IPS-15b (cell line): ENCODE measurements around the gene CTNNA3.
"Not testable (repeated sequence)": the region's sequence is repeated elsewhere in the genome, so short reads cannot be mapped to it uniquely, and the experiment has no call there.

Source experiments
- H3K27me3 ChIP-seq: one replicate; pipeline ENCODE4 v1.6.1; 2013; ENCODE audit warnings: low read length; ENCODE audit not compliant: control insufficient read depth, insufficient read depth
- H3K36me3 ChIP-seq: one replicate; pipeline ENCODE4 v1.6.1; 2013; ENCODE audit warnings: low read length; ENCODE audit not compliant: control insufficient read depth, insufficient read depth
- H3K4me1 ChIP-seq: one replicate; pipeline ENCODE4 v1.6.1; 2013; ENCODE audit warnings: mild to moderate bottlenecking, low read length; ENCODE audit not compliant: control insufficient read depth, insufficient read depth
- H3K4me3 ChIP-seq: one replicate; pipeline ENCODE4 v1.5.1; 2013; ENCODE audit warnings: low read depth, low read length
- H3K9ac ChIP-seq: one replicate; pipeline ENCODE4 v1.6.1; 2013; ENCODE audit warnings: low read depth, mild to moderate bottlenecking, low read length
- H3K9me3 ChIP-seq: one replicate; pipeline ENCODE4 v1.6.1; 2013; ENCODE audit warnings: mild to moderate bottlenecking, low read length; ENCODE audit not compliant: control insufficient read depth, insufficient read depth

CTNNA3 gene

DNA sequence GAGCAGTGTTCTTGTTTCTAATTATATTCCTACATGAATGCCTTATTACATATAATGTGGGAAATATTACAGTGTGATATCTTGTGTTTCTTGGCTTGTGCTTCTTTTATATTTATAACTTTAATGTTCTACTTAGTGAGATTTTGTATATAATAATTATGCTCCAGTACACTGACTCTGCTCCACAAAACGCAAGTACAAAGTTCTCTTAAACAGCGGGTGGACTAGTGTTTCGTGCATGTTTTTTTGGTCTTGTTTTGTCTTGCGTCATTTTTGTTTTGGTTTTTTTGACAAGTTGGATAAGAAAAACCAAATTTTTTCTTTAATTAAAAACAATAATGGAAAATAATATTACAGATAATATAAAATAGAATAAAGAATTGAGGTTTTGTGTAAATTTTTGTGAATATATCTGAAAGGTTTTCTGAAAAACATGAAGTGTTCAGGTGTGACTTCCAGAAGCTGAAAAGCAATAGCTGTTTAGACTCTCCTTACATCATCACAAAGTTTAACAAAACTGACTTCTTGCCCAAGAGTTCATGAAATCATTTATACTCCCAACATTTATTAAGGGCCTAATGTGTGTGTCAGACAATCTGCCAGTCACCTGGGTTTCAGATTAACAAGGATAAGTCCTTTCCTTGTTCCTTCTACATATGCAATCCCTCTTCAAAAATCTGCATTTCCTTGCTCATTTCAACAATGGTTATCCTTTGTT, 438.4 kb downstream of the CTNNA3 start:
- no peaks in the 10 kb centered on the region for H3K27me3 ChIP-seq
- H3K36me3 ChIP-seq: no peaks in the 10 kb centered on the region
- no peaks in the 10 kb centered on the region for H3K4me1 ChIP-seq
- H3K4me3 ChIP-seq: no peak overlapping the region
- H3K9ac ChIP-seq: no peak overlapping the region
- no peaks in the 10 kb centered on the region for H3K9me3 ChIP-seq

DNA sequence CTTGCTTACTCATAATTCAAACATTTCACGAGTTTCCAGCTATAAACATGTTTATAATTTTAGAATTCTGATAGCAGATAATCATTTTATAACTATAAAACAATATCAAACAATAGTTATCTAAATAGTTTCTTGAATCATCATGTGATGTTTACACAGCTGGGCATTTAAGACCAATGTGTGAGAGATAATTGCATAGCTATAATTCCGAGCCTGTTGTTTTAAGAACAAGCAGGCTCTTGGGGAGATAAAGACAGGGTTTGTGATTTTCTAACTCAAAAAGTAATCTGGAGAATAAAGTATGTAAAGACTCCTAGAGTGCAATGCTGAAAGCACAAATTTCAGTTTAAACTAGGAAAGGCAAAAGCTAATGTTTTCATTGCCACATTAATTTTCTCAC, 439.0 kb downstream of the CTNNA3 start:
- no peak overlapping the region for H3K4me3 ChIP-seq
- no peaks in the 10 kb centered on the region for H3K4me1 ChIP-seq
- no peaks in the 10 kb centered on the region for H3K9me3 ChIP-seq
- no peaks in the 10 kb centered on the region for H3K36me3 ChIP-seq
- H3K27me3 ChIP-seq: no peaks in the 10 kb centered on the region
- H3K9ac ChIP-seq: no peak overlapping the region

DNA sequence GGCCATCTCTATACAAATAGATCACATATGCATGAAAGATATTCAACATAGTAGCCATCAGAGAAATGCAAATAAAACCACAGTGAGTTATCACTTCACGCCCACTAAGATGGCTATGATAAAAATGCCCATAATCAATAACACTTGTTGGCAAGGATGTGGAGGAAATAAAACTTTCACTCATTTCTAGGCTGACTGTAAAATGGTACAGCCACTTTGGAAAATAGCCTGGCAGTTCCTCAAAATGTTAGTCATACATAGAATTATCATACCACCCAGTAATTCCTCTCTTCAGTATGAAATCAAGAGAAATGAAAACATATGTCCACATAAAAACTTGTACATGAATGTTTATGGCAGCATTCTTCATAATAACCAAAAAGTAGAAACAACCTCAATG, 445.3 kb downstream of the CTNNA3 start:
- Histone ChIP-seq H3K36me3 (no peaks in the 10 kb centered on the region), H3K4me3 (no peak overlapping the region), H3K27me3 (no peaks in the 10 kb centered on the region), H3K9ac (no peak overlapping the region), H3K4me1 (no peaks in the 10 kb centered on the region), H3K9me3 (no peaks in the 10 kb centered on the region)

DNA sequence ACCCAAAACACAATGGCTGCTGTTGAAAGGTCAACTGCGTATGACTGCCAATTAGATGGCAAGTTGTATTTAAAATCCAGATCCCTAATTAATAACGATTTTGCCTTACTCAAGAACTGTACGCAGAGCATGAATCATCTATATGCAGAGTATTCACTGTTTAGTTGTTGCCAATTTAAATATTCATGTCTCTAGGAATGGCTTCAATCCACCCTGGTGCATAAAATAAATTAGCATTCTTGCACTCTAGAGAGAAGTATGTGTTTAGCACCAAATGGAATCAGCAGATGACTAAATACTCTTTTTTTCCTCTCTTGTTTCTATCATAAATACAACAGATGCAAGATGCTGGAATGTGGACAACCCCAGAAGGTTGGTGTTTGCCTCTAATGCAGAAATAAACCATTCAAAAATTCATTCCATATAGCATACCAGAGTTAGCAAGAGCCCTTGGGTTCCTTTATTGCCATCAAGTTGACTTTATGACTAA, 449.9 kb downstream of the CTNNA3 start:
- H3K9ac ChIP-seq: no peak overlapping the region
- peaks cover 9% of the 10 kb centered on the region for H3K4me1 ChIP-seq
- no peaks in the 10 kb centered on the region for H3K9me3 ChIP-seq
- no peaks in the 10 kb centered on the region for H3K27me3 ChIP-seq
- H3K4me3 ChIP-seq: no peak overlapping the region
- no peaks in the 10 kb centered on the region for H3K36me3 ChIP-seq

DNA sequence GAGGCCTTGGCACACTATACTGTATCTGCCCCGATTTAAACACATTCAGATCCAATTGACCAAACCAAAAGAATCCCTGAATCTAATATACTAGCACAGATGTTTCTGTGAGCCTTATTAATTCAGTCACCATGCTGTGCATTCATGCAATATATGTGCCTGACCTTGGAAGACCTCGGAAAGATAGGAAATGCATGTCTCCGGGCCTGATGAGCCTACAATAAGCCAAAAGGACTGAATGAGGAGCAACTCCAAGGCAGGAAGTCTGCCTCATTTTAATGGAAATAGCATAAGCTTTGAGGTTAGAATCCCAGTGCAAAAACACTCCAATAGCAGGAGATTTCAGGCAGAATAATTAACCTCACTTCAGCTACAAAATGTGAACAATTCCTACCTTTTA, 453.5 kb downstream of the CTNNA3 start:
- Histone ChIP-seq H3K9ac (no peak overlapping the region), H3K27me3 (no peaks in the 10 kb centered on the region), H3K4me1 (peaks cover 9% of the 10 kb centered on the region), H3K9me3 (no peaks in the 10 kb centered on the region), H3K4me3 (no peak overlapping the region), H3K36me3 (no peaks in the 10 kb centered on the region)

DNA sequence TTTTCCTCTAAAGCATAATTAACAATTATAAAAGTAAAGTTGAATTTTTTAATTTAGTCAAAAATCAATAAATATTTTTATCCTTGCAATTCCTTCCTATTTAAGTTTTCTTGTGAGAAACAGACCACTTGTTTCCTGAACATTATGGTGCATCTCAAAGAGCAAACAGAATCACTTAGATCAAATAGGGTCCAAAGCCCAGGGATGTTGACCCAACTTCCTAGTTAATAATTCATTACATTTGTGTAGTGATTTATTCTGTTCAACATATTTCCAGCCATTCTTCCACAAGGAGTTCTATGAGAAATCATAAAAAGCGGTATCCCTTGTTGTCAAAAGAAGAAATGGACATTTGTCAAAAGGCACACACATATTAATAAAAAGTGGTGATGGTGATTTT, 454.5 kb downstream of the CTNNA3 start:
- no peak overlapping the region for H3K4me3 ChIP-seq
- no peak overlapping the region for H3K9ac ChIP-seq
- H3K27me3 ChIP-seq: no peaks in the 10 kb centered on the region
- H3K36me3 ChIP-seq: no peaks in the 10 kb centered on the region
- no peaks in the 10 kb centered on the region for H3K9me3 ChIP-seq
- H3K4me1 ChIP-seq: peaks cover 9% of the 10 kb centered on the region

DNA sequence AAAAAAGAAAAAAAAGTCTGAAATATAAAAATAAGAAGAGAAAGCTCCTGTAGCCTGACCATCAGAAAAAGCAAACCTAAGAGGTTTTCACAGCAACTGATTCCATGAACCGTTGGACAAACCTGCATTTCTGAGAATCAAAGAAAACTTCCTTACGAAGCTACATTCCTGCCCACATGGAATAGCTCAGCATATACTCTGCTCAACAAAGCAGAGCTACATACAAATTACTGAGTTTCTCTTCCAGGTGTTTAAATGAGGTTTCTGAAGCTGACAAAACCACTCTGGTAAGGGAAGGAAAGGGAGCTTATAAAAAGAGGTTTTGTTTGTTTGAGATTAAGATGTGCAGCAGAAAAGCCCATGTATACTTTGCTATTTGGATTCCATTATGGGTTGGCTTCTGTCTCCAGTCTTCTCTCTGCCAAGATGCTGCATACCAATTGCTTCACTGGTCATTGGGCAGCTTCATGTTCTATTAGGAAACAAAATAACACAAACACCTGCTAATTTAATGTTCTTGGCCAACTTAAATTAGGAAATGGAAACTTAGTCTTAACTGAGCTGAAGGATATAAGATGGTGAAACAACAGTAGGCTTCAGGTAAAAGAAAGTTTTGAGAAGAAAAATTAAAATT, 456.0 kb downstream of the CTNNA3 start:
- Histone ChIP-seq H3K9me3 (no peaks in the 10 kb centered on the region), H3K4me3 (no peak overlapping the region), H3K36me3 (no peaks in the 10 kb centered on the region), H3K4me1 (peaks cover 9% of the 10 kb centered on the region), H3K27me3 (no peaks in the 10 kb centered on the region), H3K9ac (no peak overlapping the region)

DNA sequence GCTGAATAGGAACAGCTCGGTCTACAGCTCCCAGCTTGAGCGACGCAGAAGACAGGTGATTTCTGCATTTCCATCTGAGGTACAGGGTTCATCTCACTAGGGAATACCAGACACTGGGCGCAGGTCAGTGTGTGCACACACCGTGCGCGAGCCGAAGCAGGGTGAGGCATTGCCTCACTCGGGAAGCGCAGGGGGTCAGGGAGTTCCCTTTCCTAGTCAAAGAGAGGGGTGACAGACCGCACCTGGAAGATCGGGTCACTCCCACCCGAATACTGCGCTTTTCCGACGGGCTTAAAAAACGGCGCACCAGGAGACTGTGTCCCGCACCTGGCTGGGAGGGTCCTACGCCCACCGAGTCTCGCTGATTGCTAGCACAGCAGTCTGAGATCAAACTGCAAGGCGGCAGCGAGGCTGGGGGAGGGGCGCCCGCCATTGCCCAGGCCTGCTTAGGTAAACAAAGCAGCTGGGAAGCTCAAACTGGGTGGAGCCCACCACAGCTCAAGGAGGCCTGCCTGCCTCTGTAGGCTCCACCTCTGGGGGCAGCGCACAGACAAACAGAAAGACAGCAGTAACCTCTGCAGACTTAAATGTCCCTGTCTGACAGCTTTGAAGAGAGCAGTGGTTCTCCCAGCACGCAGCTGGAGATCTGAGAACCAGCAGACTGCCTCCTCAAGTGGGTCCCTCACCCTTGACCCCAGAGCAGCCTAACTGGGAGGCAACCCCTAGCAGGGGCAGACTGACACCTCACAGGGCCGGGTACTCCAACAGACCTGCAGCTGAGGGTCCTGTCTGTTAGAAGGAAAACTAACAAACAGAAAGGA, 465.1 kb downstream of the CTNNA3 start:
- not testable (repeated sequence) for H3K9me3 ChIP-seq, H3K4me1 ChIP-seq, H3K27me3 ChIP-seq, H3K9ac ChIP-seq, H3K36me3 ChIP-seq
- peak overlapping the region; percentile 38 for H3K4me3 ChIP-seq

DNA sequence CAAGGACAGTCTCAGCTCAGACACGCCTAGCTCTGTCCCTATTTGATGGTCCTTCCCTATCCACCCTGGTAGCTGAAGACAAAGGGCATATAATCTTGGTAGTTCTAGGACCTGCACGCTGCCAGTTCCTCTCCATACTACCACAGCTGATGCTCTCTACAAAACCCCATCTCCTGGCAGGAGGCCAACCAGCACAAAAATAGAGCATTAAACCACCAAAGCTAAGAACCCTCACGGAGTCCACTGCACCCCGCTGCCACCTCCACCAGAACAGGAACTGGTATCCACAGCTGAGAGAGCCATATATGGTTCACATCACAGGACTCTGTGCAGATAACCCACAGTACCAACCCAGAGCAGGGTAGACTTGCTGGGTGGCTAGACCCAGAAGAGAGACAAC, 470.8 kb downstream of the CTNNA3 start:
- H3K27me3 ChIP-seq: no peaks in the 10 kb centered on the region
- H3K9ac ChIP-seq: no peak overlapping the region
- H3K4me3 ChIP-seq: no peak overlapping the region
- H3K4me1 ChIP-seq: no peaks in the 10 kb centered on the region
- H3K9me3 ChIP-seq: no peaks in the 10 kb centered on the region
- no peaks in the 10 kb centered on the region for H3K36me3 ChIP-seq

DNA sequence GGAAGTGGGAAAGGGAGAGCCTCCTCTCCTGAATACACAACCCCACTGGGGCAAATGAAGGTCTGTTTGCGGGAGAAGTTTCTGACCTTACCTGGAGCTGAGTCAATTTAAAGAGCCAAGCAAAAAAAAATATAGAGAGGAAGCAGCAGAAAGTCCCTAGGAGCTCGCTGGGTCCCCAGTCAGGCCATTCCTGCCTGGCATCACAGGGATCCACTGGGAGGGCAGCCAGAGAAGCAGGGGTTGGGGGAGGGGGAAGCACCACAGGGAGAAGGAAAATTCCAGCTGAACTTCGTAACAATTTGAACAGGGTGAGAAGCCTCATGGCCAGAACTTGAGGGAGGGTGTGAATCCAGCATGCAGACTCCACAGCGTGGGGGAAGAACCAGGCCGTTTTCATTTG, 471.4 kb downstream of the CTNNA3 start:
- Histone ChIP-seq H3K9ac (no peak overlapping the region), H3K9me3 (no peaks in the 10 kb centered on the region), H3K4me1 (no peaks in the 10 kb centered on the region), H3K27me3 (no peaks in the 10 kb centered on the region), H3K4me3 (no peak overlapping the region), H3K36me3 (no peaks in the 10 kb centered on the region)

DNA sequence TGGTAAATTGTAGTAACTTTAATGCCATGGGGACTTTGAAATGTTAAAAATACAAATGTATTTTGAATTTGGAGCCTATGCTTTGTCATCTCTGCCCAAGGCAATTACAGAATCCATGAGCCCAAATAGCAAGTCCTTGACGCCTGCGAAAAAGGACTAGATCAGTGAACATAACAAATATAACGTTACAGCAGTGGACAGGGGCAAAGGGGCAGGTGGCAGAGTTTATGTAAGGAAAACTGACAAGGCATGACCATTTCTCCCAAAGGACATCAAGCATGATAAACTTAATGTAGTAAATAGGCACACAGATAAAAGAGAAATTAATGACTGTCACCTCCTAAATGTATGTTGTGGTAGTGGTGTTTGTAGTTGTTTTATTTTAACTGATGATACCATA, 473.1 kb downstream of the CTNNA3 start:
- Histone ChIP-seq H3K4me3 (no peak overlapping the region), H3K27me3 (no peaks in the 10 kb centered on the region), H3K4me1 (no peaks in the 10 kb centered on the region), H3K9ac (no peak overlapping the region), H3K36me3 (no peaks in the 10 kb centered on the region), H3K9me3 (no peaks in the 10 kb centered on the region)
